DND-41 (cell line): ENCODE results near the gene OR14I1.
"Not testable (repeated sequence)": the region's sequence is repeated elsewhere in the genome, so short reads cannot be mapped to it uniquely, and the experiment has no call there.

Experiments
- ATAC-seq: fragments of 200-7000 bp; cut with Tn5 transposase; 3 replicates; pipeline ENCODE4 v1.9.1; 2021; ENCODE audit warnings: low read depth; ENCODE audit not compliant: insufficient read depth
- DNase-seq: peaks from one replicate; pipeline ENCODE4 v3.0.0-alpha.2; 2020
- H2AFZ ChIP-seq: 2 replicates; pipeline ENCODE4 v1.6.0; 2012; ENCODE audit warnings: low read depth, low read length
- H3K27ac ChIP-seq: 2 replicates; pipeline ENCODE4 v1.5.1; 2012; ENCODE audit warnings: low read length, inconsistent platforms
- H3K27me3 ChIP-seq: fragments of 200-600 bp; sonication (generic); 2 replicates; pipeline ENCODE4 v1.6.0; 2012; ENCODE audit warnings: low read length, mild to moderate bottlenecking, inconsistent platforms; ENCODE audit not compliant: insufficient read depth, poor library complexity
- H3K36me3 ChIP-seq: 2 replicates; pipeline ENCODE4 v1.5.1; 2012; ENCODE audit warnings: low read length, inconsistent platforms; ENCODE audit not compliant: insufficient read depth
- H3K4me1 ChIP-seq: 2 replicates; pipeline ENCODE4 v1.5.1; 2012; ENCODE audit warnings: mild to moderate bottlenecking, low read length; ENCODE audit not compliant: insufficient read depth
- H3K4me2 ChIP-seq: 2 replicates; pipeline ENCODE4 v1.6.0; 2012; ENCODE audit warnings: mild to moderate bottlenecking, moderate library complexity, low read length, inconsistent platforms; ENCODE audit not compliant: insufficient read depth
- H3K4me3 ChIP-seq, 2 experiments: fragments of 200-600 bp in 1 of 2; shearing (Covaris generic) in 1 of 2; 2 replicates each; pipeline ENCODE4 v1.5.1; 2012 to 2016; ENCODE audit warnings: inconsistent platforms in 2 of 2, low read length in 2 of 2, mild to moderate bottlenecking in 2 of 2, low read depth in 1 of 2, moderate library complexity in 1 of 2
- H3K79me2 ChIP-seq: 2 replicates; pipeline ENCODE4 v1.6.0; 2012; ENCODE audit warnings: low read length, inconsistent platforms; ENCODE audit not compliant: insufficient read depth
- H3K9ac ChIP-seq: 2 replicates; pipeline ENCODE4 v1.6.0; 2012; ENCODE audit warnings: low read depth, mild to moderate bottlenecking, inconsistent platforms, low read length, moderate library complexity
- H3K9me3 ChIP-seq: 2 replicates; pipeline ENCODE4 v1.5.1; 2012; ENCODE audit warnings: low read length, moderate library complexity, mild to moderate bottlenecking, inconsistent platforms; ENCODE audit not compliant: insufficient read depth, severe bottlenecking
- H4K20me1 ChIP-seq: 2 replicates; pipeline ENCODE4 v1.6.0; 2012; ENCODE audit warnings: low read length; ENCODE audit not compliant: insufficient read depth
- CTCF ChIP-seq: IDR thresholded peaks from 2 replicates; pipeline ENCODE4 v1.5.1; 2012; ENCODE audit warnings: borderline replicate concordance, low read length, moderate library complexity, mild to moderate bottlenecking; ENCODE audit not compliant: poor library complexity, severe bottlenecking; ENCODE audit errors: extremely low read depth
- EZH2 ChIP-seq: IDR thresholded peaks from 3 replicates; pipeline ENCODE4 v1.6.1; 2012; ENCODE audit warnings: borderline replicate concordance, low read depth, mild to moderate bottlenecking, moderate library complexity, low read length, inconsistent platforms; ENCODE audit not compliant: severe bottlenecking

Gene OR14I1

DNA sequence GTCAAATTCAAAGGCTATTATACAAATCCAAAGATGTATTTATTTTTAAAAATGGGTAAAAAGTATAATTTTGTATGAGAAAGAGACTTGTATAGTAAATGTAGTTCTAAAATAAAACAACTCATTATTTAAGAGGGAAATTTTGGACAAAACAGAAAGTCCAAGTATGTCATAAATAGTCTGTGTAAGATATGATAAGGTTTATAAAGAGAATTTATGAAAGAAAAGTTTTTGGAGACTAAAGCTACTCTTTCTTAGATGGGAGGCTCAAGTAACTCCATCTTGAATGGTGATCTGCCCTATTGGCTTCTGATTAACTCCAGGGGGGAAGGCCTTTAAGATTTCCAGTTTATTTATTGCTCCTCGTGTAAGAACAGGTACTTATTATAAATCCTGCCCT, 32.6 kb downstream of the OR14I1 start:
- Histone ChIP-seq H3K4me1 (no peaks in the 10 kb centered on the region), H4K20me1 (no peaks in the 10 kb centered on the region), H2AFZ (no peak overlapping the region), H3K9ac (no peak overlapping the region), H3K9me3 (peaks cover 16% of the 10 kb centered on the region), H3K27me3 (no peaks in the 10 kb centered on the region), H3K4me3 (no peak overlapping the region), H3K36me3 (no peaks in the 10 kb centered on the region), H3K27ac (no peak overlapping the region), H3K79me2 (no peaks in the 10 kb centered on the region), H3K4me2 (no peak overlapping the region)
- DNase-seq (no peak), ATAC-seq (no peak)
- no peak for TF ChIP-seq CTCF
- no peak for TF ChIP-seq EZH2

DNA sequence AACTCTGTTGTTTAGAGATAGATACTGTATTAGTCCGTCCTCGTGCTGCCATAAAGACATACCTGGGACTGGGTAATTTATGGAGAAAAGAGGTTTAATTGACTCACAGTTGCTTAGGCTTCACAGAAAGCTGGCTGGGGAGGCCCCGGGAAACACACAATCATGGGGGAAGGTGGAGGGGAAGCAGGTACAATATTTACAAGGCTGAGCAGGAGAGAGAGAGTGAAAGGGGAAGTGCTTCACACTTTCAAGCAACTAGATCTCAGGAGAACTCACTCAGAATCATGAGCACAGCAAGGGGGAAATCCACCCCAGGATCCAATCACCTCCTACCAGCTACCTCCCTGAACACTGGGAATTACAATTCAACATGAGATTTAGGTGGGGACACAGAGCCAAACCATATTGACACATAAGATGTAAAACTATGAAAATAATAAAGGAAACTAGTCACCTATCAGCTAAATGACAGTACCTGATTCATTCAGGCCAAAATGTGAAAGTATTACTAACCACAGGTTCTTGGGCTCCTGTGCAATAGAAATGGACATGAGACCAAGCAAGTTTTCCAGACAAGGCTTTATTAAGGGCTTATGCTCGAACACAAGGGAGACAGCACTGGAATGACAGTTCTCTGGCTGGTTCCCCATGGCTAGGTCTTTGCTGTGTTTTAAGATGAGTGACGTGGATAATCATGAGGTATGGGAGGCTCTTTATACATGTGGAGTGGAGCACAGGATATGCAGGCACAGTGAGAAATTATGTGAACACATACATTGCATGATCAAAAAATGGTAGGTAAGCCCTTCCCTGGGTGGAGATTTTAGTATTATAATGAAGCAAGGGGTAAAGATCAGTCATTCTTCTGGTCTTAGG, 38.9 kb downstream of the OR14I1 start:
- not testable (repeated sequence) for H3K4me1 ChIP-seq, H4K20me1 ChIP-seq, H2AFZ ChIP-seq, H3K27me3 ChIP-seq, DNase-seq, H3K9me3 ChIP-seq, H3K79me2 ChIP-seq, H3K36me3 ChIP-seq, H3K27ac ChIP-seq, ATAC-seq, H3K4me2 ChIP-seq, H3K4me3 ChIP-seq, H3K9ac ChIP-seq

- not testable (repeated sequence) for H3K9ac ChIP-seq, H3K9me3 ChIP-seq, H3K4me2 ChIP-seq, H3K27ac ChIP-seq, H2AFZ ChIP-seq, DNase-seq, H3K4me3 ChIP-seq, H3K27me3 ChIP-seq, H3K79me2 ChIP-seq, H3K4me1 ChIP-seq, H4K20me1 ChIP-seq, ATAC-seq, H3K36me3 ChIP-seq
Measured at GRCh38 chr1:248656797-248657196, 45.8 kb downstream of the OR14I1 start.

DNA sequence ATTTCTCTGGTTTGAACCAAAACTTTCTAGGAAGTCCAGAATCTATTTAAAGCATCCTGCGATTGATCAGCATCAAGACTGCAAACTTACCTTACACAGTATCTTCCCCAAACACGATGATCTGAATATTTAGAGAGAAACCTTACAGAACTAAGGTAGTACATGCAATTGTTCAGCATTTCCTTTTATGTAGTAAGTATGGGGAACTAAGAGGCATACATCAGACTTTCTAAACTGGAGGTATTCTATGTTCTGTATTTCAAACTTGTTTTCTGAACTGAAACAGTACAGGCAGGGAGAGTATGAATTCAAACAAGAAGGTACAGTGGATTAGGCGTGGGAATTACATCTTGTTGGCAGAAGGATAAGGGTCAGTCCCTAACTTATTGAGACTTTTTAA, 47.2 kb downstream of the OR14I1 start, which contains the start of gene OR2T27:
OR2T27 (minus strand) TSS at position 175 of the 400 bp plus-strand sequence. CDS start 4,644 bp downstream, outside the sequence.
- not testable (repeated sequence) for H3K79me2 ChIP-seq, DNase-seq, ATAC-seq

More for the DNA sequence above, 47.2 kb downstream of the OR14I1 start, which contains the start of gene OR2T27:
- not testable (repeated sequence) for H3K9me3 ChIP-seq, H3K4me3 ChIP-seq, H3K36me3 ChIP-seq, H3K27ac ChIP-seq, H3K4me2 ChIP-seq, H3K4me1 ChIP-seq, H2AFZ ChIP-seq, H3K9ac ChIP-seq, H4K20me1 ChIP-seq, H3K27me3 ChIP-seq
